ENCODE data around the gene XPNPEP1.

Gene XPNPEP1

DNA sequence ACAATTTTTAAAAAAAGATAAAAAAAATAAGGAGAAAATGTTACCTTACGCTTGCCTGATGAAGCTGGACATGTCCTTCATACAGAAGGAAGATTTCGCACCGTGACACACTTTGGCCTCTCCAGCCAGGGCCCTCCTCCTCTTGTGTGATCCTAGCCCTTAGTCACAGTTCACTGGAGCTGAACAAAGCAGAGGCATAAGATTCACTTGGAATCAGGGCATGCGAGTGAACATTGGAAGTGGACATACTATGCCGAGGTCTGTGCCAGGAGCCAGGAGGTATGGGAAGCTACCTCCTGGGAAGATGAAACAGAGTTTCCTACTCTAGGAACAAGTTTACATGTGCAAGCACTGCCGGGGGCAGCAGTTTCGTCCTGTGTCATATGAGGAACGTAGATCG, 91.5 kb downstream of the XPNPEP1 start:
- no peak for DNase-seq (ENCODE audit: low spot score)
- in situ Hi-C loops (cut with MboI; ENCODE audit: low sequenced_read_pairs, unreplicated experiment): no loop called here
- no peak for TF ChIP-seq CTCF (IDR thresholded peaks at IDR 0.05; ENCODE audit: borderline replicate concordance, control extremely low read depth, extremely low read depth, insufficient read depth, missing control alignments)

DNA sequence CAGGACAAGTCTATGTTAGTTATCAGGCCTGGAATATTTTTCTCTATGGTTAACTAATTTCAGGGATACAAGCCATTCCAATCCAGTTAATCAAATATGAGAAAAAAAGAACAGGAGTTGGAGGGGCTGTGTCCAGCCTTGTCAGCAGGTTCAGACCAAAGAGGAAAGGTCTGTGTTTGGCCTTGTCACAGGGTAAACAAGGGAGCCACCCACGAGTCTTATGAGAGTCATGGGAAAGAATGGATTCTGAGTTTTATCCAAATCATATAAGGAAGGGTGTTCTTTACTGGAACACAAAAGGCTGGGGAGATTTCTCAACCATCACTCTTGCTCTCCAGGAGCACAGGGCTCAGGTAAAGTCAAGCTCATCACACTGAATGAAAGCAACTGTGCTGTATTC, 99.1 kb downstream of the XPNPEP1 start:
- TF ChIP-seq CTCF (IDR thresholded peaks at IDR 0.05; ENCODE audit: borderline replicate concordance, control extremely low read depth, extremely low read depth, insufficient read depth, missing control alignments): no peak
- DNase-seq (ENCODE audit: low spot score): no peak
- in situ Hi-C loops (cut with MboI; ENCODE audit: low sequenced_read_pairs, unreplicated experiment): no loop called here

DNA sequence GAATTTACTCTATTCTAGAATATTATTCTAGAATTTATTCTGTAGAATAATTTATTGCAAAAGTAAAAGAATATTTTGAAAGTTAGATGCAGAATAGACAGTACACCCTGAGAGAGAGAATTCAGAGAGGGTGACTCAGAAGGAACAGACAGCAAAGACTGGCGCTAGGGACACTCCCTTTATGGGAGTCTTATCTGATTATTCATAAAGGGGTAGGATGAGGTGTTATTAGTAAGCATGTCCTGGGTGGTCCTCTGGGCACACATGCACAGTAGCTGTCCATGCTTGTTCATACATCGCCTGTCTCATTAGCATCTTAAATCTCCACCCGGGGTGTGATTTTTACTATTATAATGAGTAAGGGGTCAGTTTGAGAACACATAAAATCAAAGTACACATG, 100.1 kb downstream of the XPNPEP1 start:
- DNase-seq (ENCODE audit: low spot score): no peak
- TF ChIP-seq CTCF (IDR thresholded peaks at IDR 0.05; ENCODE audit: borderline replicate concordance, control extremely low read depth, extremely low read depth, insufficient read depth, missing control alignments): no peak
- in situ Hi-C loops (cut with MboI; ENCODE audit: low sequenced_read_pairs, unreplicated experiment): no loop called here

- DNase-seq (ENCODE audit: low spot score): no peak
- no peak for TF ChIP-seq CTCF (IDR thresholded peaks at IDR 0.05; ENCODE audit: borderline replicate concordance, control extremely low read depth, extremely low read depth, insufficient read depth, missing control alignments)
- in situ Hi-C loops (cut with MboI; ENCODE audit: low sequenced_read_pairs, unreplicated experiment): no loop called here
Measured at GRCh38 chr10:109821672-109822071, 101.6 kb downstream of the XPNPEP1 start.

DNA sequence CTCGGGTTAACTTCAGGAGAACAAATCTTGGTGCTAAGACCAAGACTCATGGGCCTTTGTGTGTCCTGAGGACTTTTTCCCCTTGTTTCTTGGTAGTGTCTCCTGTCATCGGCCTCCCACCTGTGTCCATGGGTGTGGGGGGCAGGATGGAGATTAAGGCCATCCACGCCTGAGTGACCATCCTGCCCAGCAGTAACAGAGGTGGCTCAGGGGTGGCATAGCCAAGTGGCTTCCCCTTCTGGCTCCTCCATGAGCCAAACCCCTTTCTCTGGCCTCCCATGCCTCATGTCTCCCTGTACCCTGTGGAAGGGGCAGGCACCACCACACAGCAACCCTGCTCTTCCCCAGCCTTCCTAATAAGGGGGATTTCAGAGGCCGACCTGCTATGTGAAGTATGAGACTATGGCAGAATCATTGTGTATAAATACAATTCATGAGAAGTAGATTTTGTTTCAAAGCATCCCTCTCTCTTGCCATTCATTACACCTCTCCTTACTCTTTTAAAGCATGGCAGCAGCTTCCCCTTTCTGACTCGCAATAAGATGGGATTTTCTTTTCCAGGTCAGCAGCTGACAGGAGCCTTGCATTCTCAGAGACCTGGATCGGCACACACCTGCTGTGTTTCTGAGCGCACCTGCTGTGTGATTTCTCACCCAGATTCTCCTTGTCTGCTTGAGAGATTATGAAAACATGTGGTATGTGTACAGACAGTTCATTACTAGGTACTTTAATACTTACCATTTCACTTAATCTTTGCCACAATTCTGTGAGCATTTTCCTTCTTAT, 102.5 kb downstream of the XPNPEP1 start:
- in situ Hi-C loops (cut with MboI; ENCODE audit: low sequenced_read_pairs, unreplicated experiment): no loop called here
- no peak for DNase-seq (ENCODE audit: low spot score)
- no peak for TF ChIP-seq CTCF (IDR thresholded peaks at IDR 0.05; ENCODE audit: borderline replicate concordance, control extremely low read depth, extremely low read depth, insufficient read depth, missing control alignments)

GRCh38 chr10:109819807-109820206, 103.5 kb downstream of the XPNPEP1 start:
- TF ChIP-seq CTCF (IDR thresholded peaks at IDR 0.05; ENCODE audit: borderline replicate concordance, control extremely low read depth, extremely low read depth, insufficient read depth, missing control alignments): no peak
- in situ Hi-C loops (cut with MboI; ENCODE audit: low sequenced_read_pairs, unreplicated experiment): no loop called here
- no peak for DNase-seq (ENCODE audit: low spot score)

All from GM13976 (cell line).